Gastroesophageal sphincter (tissue), 4 donors: Measurements from ENCODE around the gene YTHDF1. TPM values are rescaled to one million over a fixed set of nuclear protein-coding genes. Genes with fewer than 3 reads are reported as not detected.

Source experiments
- ATAC-seq: fragments of 150-250 bp; one replicate; pipeline ENCODE4 v1.9.1; 2016; ENCODE audit warnings: mild to moderate bottlenecking, moderate library complexity
- H3K27ac ChIP-seq, 4 donors: fragments of 200-600 bp; sonication (generic) in 3 of 4; 1 replicate in 3 of 4; 2 replicates in 1 of 4; pipeline ENCODE4 v1.5.1; 2016 to 2019
- H3K27me3 ChIP-seq: fragments of 200-600 bp; sonication (generic); one replicate; pipeline ENCODE4 v1.5.1; 2019
- H3K36me3 ChIP-seq, 2 donors: fragments of 200-600 bp; sonication (generic); one replicate each; pipeline ENCODE4 v1.5.1; 2019; ENCODE audit warnings: control low read depth in 1 of 2
- H3K4me1 ChIP-seq, 3 donors: fragments of 200-600 bp; sonication (generic); 1 replicate in 2 of 3; 2 replicates in 1 of 3; pipeline ENCODE4 v1.5.1; 2016 to 2019; ENCODE audit warnings: control low read depth in 2 of 3
- H3K4me3 ChIP-seq, 2 donors: fragments of 200-600 bp; sonication (generic); one replicate each; pipeline ENCODE4 v1.5.1; 2019; ENCODE audit warnings: mild to moderate bottlenecking in 1 of 2, moderate library complexity in 1 of 2
- H3K9me3 ChIP-seq, 3 donors: fragments of 200-600 bp; sonication (generic); one replicate each; pipeline ENCODE4 v1.5.1; 2017 to 2019; ENCODE audit warnings: control low read depth in 2 of 3
- EP300 ChIP-seq: sonication (generic); formaldehyde crosslinking; IDR thresholded peaks from one replicate; pipeline ENCODE4 v1.6.1; 2017; ENCODE audit warnings: antibody characterized with exemption, mild to moderate bottlenecking
- POLR2A ChIP-seq, 2 donors: fragments of 450-650 bp; IDR thresholded peaks; one replicate each; pipeline ENCODE4 v1.6.1; 2017; ENCODE audit warnings: antibody characterized with exemption in 2 of 2, mild to moderate bottlenecking in 2 of 2, moderate library complexity in 1 of 2
- POLR2AphosphoS5 ChIP-seq: sonication (generic); formaldehyde crosslinking; IDR thresholded peaks from one replicate; pipeline ENCODE4 v1.6.1; 2017; ENCODE audit warnings: antibody characterized with exemption
- WGBS, 2 donors: methylation state at CpG; one replicate each; pipeline ENCODE4 v1.1.5; 2018; ENCODE audit warnings: low coverage in 1 of 2; 5-methylcytosine and 5-hydroxymethylcytosine counted together
- total RNA-seq, 4 donors: library from RNA; depleted of rRNA; stranded (reverse); fragments of >200 nt; gene quantifications; one replicate each; pipeline ENCODE4 v1.1.0, GENCODE V29; 2016
- TF ChIP-seq, protein P1 (sequence below), 4 experiments: fragments of 200-600 bp in 2 of 4; fragments of 450-650 bp in 2 of 4; sonication (generic) in 1 of 4; IDR thresholded peaks; one replicate each; pipeline ENCODE4 v1.5.1; 2017 to 2019; ENCODE audit warnings: antibody characterized with exemption in 4 of 4, mild to moderate bottlenecking in 2 of 4, moderate library complexity in 2 of 4

The YTHDF1 gene
- total RNA-seq, 4 donors from 2014 or later, result 20.2 to 35.8 (median 34.2) TPM

DNA sequence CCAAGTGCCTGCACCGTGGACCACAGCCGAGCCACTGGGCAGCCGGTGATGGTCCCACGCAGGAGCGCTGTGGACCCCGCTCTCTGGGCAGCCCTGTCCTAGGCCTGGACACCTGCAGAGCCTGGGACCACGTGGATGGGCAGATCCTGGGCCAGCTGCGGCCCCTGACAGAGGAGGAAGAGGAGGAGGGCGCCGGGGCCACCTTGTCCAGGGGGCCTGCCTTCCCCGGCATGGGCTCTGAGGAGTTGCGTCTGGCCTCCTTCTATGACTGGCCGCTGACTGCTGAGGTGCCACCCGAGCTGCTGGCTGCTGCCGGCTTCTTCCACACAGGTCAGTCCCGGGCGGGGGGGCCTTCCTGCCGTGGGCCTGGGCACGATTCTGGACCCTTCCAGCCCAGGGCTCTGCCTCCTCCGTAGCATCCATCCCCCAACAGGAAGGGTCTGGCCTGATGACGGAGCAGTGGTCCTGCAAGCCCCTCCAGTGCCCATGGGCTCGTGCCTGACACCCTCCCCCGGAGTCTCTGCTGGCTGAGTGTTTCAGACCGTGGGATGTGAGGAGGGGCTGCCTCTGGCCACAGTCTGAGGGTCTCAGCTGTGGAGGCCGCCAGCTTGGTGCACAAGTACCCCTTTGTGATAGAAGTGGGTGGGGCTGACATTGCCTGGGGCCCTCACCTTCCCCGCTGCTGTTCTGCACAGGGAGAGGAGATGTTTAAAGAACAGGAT, 20.3 kb upstream of the YTHDF1 start:
- TF ChIP-seq POLR2AphosphoS5 (no peak), POLR2A (IDR thresholded peaks at IDR 0.05) (no peak), EP300 (no peak)
- TF ChIP-seq, protein P1, sequence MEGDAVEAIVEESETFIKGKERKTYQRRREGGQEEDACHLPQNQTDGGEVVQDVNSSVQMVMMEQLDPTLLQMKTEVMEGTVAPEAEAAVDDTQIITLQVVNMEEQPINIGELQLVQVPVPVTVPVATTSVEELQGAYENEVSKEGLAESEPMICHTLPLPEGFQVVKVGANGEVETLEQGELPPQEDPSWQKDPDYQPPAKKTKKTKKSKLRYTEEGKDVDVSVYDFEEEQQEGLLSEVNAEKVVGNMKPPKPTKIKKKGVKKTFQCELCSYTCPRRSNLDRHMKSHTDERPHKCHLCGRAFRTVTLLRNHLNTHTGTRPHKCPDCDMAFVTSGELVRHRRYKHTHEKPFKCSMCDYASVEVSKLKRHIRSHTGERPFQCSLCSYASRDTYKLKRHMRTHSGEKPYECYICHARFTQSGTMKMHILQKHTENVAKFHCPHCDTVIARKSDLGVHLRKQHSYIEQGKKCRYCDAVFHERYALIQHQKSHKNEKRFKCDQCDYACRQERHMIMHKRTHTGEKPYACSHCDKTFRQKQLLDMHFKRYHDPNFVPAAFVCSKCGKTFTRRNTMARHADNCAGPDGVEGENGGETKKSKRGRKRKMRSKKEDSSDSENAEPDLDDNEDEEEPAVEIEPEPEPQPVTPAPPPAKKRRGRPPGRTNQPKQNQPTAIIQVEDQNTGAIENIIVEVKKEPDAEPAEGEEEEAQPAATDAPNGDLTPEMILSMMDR (IDR thresholded peaks at IDR 0.05), result no peak
- no peak for ATAC-seq
- Histone ChIP-seq H3K9me3 (no peaks in the 10 kb centered on the region), H3K4me3 (no peak overlapping the region), H3K27ac (no peak overlapping the region), H3K36me3 (no peaks in the 10 kb centered on the region), H3K4me1 (peaks cover 0 to under 1% (median 0%) of the 10 kb centered on the region in 3 donors), H3K27me3 (peaks cover 94% of the 10 kb centered on the region)
- 83% methylated on average over 1 of the region's 26 CpGs; no CpG with 5 or more reads in 1 of the 2 donors for WGBS, 2 donors

DNA sequence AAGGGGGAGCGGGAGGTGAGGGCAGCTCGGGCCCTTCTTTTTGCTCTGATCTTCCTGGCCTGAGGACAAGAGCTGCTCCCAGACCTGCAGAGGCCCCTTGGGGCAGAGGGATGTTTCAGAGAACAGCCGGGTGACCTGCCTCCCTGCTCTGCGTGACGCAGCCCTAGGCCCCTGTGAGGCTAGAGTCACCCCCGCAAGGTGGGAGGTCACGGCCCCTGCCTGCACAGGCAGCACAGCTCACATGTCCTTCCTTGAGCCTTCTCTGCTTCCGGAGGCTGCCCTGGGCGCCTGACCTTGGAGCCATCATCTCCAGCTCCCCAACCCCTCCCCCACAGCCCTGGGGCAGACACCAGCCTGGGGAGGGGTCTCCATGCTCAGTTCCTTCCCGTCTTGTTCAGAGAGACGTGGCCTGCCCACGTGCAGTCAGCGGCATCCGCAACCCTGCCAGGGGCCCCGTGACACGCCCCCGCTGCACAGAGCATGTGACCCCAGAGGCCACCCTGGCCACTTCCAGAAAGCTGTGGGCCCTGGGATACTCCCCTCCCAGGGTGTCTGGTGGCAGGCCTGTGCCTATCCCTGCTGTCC, 19.6 kb upstream of the YTHDF1 start, which contains the start of gene BIRC7:
BIRC7 (plus strand) TSS at position 507 of the 585 bp plus-strand sequence. CDS start 192 bp downstream, outside the sequence.
- Histone ChIP-seq H3K4me1 (peaks cover 0 to 8% (median 0%) of the 10 kb centered on the region in 3 donors), H3K9me3 (no peaks in the 10 kb centered on the region), H3K4me3 (no peak within 1 kb of the TSS), H3K36me3 (no peaks in the 10 kb centered on the region), H3K27me3 (peaks cover 94% of the 10 kb centered on the region), H3K27ac (no peak within 1 kb of the TSS)
- no CpG with 5 or more reads among the region's 17 CpGs for WGBS, 2 donors
- TF ChIP-seq, protein P1 (IDR thresholded peaks at IDR 0.05), result no peak
- TF ChIP-seq EP300, result no peak
- TF ChIP-seq POLR2AphosphoS5, result no peak
- TF ChIP-seq POLR2A (IDR thresholded peaks at IDR 0.05), result no peak
- ATAC-seq, result no peak

DNA sequence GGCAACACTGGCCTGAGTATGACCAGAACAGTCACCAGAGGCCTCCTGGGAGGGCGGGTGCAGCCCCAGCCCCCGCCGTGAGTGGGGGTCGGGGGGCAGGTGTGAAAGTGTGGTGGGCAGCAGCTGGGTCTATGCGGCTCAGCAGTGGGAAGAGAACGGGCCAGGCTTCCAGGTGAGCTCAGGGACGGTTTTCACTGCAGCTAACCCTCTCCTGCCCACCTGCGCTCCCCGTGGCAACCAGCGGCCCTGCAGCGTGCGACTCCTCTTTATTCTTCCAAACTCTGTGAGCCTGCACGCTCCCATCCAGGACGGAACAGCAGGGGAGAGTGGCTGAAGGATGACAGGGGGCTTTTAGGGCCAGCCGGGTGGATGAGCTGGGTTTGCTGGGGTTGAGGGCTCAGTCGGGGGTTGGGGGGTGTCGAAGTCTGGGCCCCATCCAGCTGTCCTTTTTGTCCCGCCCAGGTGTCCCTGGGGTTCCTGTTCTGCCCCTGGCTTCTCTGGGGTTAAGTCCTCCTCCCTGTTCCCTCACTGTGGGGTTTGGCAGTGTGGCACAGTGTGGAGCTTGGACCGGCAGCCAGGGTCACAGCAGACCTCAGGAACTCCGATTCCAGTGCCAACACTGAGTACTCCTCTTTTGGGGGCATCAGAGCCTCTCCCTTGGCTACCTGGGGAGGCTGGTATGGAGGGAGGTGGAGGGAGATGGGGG, 18.9 kb upstream of the YTHDF1 start:
- Histone ChIP-seq H3K27me3 (peaks cover 88% of the 10 kb centered on the region), H3K4me3 (no peak overlapping the region), H3K4me1 (peaks cover 0 to 10% (median 0%) of the 10 kb centered on the region in 3 donors), H3K27ac (no peak overlapping the region), H3K36me3 (no peaks in the 10 kb centered on the region), H3K9me3 (no peaks in the 10 kb centered on the region)
- ATAC-seq, result no peak
- WGBS, 2 donors, result no CpG with 5 or more reads among the region's 20 CpGs
- no peak for TF ChIP-seq POLR2A (IDR thresholded peaks at IDR 0.05)
- TF ChIP-seq POLR2AphosphoS5, result no peak
- TF ChIP-seq, protein P1 (IDR thresholded peaks at IDR 0.05), result no peak
- no peak for TF ChIP-seq EP300

DNA sequence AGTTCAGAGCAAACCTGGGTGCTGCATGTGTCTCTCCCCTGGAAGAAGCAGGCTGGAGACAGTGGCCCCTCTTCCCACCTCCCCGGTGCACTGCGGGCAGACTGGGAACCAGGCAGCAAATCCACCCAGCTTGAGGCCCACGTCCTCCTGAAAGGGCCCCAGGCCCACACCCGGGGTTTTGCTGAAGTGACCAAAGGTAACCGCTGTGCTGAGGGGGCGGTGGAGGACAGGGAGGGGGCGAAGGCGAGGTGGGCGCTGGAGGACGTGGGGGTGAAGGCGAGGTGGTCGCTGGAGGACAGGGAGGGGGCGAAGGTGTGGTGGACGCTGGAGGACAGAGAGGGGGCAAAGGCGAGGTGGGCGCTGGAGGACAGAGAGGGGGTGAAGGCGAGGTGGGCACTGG, 18.0 kb upstream of the YTHDF1 start:
- Histone ChIP-seq H3K4me3 (no peak overlapping the region), H3K27me3 (peaks cover 86% of the 10 kb centered on the region), H3K9me3 (no peaks in the 10 kb centered on the region), H3K36me3 (no peaks in the 10 kb centered on the region), H3K4me1 (peaks cover 0 to 10% (median 0%) of the 10 kb centered on the region in 3 donors), H3K27ac (no peak overlapping the region)
- no peak for ATAC-seq
- TF ChIP-seq POLR2A (IDR thresholded peaks at IDR 0.05) (no peak), EP300 (no peak), POLR2AphosphoS5 (no peak)
- TF ChIP-seq, protein P1 (IDR thresholded peaks at IDR 0.05), result no peak
- WGBS, 2 donors, result 80% methylated on average over 1 to 3 of the region's 17 CpGs
